T-helper 2 cell (primary cell): Measurements from ENCODE around the gene C16orf86.
"Not testable (repeated sequence)": the region's sequence is repeated elsewhere in the genome, so short reads cannot be mapped to it uniquely, and the experiment has no call there.

Experiments used
- DNase-seq, 5 experiments: peaks; one replicate each; pipeline versions ENCODE4 v3.0.0 to v3.0.0-alpha.2; 2012 to 2022

C16orf86 gene

GRCh38 chr16:67667817-67668494, 1.3 kb downstream of the C16orf86 start:
- peak; percentile 47 to 92 (median 66) for DNase-seq

DNA sequence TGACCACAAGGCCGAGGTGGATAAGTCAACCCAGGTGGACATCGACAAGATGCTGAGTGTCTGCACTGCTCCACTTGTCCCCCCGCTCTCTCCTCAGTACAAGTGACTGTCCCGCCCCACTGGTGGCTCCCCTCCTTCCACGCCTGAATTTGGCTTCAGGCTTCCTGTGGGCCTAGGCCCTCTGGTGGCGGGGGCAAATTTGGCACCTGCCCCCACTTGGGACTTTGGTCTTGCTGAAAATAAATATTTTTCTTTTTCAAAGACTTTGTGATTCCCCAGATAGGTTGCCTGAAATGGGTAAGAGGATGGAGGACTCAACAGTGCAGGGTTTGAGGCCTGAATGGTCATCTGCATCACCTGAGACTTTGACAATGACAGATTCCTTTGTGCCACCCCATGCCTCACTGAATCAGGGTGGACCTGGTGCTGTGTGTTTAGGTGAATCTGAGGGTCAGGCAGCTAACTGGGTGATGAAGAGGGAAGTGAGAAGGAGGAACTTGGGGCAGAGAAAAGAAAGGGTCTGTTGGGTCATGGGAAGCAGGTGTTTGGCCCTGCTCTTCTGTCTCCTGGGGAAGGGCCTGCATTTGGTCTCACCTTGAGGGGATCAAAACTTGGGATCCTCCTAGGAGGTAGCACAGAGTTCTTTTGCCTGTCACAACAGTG, 2.0 kb downstream of the C16orf86 start:
- peak in 1 of 5 experiments; percentile 41 for DNase-seq

DNA sequence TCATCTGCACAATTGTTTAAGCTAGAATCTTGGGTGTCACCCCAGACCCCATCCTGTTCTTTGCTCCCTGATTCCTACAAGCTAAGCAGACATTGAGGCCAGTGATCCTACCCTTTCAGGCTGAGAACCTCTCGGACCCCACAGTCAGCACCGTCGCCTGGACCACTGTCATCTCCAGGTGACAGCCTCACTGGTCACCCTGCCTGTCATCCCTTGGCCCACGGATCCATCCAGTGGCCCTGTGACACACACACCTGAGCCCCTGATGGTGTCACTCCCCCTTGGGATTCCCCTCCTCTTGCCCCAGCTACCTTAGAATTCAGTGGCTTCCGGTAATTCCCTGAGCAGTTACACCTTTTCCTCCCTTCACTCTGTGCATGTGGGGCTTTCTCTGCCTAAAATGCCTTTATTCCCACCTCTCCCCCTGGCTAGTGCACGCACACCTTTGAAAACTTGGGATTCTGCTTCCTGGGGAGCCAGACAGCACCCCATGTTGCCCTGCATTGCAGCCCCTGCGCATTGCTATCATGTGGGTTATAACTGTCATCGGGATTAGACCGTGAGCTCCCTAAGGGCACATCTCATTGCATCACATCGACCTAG, 3.0 kb downstream of the C16orf86 start:
- DNase-seq = no peak

GRCh38 chr16:67672306-67672705, 5.7 kb downstream of the C16orf86 start:
- DNase-seq = no peak

DNA sequence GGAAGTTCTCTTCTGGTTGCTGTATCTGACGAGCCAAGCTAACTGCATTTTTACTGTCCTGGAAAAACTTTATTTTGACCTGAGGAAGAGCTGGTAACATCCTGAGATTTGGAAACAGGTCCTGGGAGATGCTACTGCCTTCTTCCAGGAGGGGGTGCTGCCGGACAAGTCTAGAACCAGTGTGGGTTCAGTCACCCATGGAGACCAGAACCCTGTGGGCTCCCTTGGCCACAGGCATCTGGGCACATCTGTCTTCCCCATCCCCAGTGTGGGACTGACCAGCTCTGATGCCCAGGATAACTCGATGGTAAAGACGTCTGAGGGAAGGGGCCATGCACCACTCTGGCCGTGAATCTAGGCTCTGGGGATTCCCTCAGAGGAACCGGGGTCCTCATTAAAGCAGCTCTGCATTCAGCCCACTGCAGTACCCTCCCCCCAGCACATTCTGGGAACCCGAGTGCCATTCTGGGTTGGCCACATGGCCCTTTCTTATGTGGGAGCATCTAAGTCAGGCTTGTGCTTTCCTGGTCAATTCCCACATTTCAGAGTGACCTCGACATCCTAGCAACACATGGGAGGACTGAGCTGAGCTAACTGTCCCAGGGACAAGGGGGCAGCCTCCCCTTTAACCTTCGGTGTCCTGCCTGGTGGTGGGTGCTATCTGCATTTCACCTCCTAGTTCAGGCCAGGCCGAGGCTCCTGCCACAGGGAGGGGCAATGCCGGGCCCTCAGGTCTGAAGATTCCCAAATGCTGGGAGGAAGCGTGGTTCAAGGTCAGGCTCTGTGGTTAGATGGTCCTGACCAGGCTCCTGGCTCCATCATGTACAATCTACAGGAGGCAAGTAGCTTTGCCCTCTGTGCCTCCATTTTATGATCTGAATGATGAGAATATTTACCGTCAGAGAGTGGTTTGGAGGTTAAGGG, 6.4 kb downstream of the C16orf86 start:
- peak in 2 of 5 experiments; percentile 34 to 51 for DNase-seq

DNA sequence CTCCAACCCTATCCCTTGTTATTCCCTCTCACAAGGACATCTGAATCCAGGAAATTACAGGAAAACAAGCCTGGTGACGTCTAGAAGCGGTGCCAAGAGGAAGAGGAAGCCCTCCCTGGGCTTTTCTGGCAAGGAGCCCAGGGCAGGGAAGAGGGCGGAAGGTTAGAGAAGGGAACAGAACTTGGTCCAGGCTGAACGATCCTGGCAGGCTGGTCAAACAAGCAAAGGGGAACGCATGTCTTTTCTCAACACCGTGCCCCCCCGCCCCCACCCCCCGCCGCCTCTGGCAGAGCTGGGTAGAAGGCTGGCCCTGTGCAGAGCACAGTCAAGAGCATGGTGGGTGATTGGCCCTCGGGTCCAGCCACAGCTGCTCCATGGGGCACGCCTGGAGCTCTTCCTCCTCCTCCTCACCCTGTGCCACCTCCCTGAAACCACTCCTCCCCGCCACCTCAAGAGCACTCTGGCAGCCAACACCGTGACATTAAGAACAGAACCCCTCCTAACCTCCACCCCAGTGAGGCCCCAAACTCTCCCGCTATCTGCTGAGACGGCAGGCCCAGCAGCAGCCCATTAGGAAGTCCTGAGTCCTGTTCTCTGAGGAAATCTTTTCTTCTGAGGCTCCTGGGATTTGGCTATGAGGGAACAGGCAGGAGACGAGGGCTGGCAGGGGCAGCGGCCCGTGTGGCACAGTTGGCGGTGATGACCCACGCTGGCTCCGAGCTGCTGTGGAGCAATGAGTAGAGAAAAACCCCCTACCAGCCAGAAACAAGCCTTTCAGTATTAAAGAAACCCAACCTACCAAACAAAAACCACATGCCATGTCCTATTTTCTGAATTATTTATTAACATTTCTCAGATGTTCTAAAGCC, 7.3 kb downstream of the C16orf86 start:
- no peak for DNase-seq

DNA sequence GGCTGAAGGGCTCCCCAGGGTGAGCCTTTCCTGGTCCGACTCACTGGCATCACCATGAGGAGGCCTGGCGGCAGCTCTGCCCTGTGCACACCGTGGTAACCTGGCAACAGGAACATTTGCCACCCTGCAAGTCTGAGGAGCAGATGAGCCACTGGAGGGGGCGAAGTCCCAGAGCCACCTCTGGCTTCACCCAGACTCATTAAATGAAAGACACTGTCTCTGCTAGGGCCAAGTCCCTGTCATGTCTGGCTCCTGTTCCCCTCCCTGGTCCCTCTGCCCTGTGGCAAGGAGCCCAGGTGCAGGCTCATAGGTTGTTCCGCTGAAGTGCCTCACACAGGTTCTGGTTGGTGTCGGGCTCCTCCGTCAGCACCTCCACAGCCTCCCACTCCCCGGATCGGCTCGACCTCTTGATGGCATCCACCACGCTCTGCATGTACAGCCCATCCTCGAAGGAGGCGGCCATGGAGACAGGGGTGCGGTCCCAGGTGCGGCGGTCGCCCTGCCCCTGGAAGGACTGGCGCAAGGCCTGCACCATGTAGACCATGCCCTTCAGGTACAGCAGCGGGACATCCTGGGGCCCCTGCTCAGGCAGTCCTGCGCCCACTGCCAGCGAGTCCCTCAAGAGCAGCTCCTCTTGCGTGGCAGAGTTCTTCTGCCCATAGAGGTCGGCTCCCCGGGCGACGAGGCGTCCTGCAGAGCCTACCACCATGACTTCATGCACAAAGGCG, 8.4 kb downstream of the C16orf86 start:
- DNase-seq = no peak

DNA sequence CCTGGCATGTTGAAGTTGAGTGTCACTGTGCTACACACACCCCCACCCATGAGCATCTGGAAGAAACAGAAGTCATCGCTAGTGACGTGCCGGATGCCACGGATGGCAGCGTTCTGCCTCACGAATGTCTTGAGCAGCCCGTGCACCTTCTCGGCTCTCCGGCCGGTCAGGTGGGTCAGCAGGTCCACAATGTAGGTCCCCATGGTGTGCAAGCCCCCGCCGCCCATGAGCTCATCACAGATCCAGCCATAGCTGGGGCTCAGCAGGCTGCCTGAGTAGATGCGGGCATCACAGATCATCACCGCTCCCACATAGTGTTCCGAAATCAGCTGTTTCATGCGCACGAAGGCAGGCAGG, 8.9 kb downstream of the C16orf86 start:
- no peak for DNase-seq

GRCh38 chr16:67675999-67676398, 9.4 kb downstream of the C16orf86 start:
- DNase-seq = no peak

- DNase-seq = no peak
Observed at GRCh38 chr16:67676516-67676915, 9.9 kb downstream of the C16orf86 start.

- no peak for DNase-seq
Observed at GRCh38 chr16:67676939-67677338, 10.3 kb downstream of the C16orf86 start.

- no peak for DNase-seq
Observed at GRCh38 chr16:67677712-67678111, 11.1 kb downstream of the C16orf86 start.

- no peak for DNase-seq
Observed at GRCh38 chr16:67678354-67679023, 11.9 kb downstream of the C16orf86 start.

DNA sequence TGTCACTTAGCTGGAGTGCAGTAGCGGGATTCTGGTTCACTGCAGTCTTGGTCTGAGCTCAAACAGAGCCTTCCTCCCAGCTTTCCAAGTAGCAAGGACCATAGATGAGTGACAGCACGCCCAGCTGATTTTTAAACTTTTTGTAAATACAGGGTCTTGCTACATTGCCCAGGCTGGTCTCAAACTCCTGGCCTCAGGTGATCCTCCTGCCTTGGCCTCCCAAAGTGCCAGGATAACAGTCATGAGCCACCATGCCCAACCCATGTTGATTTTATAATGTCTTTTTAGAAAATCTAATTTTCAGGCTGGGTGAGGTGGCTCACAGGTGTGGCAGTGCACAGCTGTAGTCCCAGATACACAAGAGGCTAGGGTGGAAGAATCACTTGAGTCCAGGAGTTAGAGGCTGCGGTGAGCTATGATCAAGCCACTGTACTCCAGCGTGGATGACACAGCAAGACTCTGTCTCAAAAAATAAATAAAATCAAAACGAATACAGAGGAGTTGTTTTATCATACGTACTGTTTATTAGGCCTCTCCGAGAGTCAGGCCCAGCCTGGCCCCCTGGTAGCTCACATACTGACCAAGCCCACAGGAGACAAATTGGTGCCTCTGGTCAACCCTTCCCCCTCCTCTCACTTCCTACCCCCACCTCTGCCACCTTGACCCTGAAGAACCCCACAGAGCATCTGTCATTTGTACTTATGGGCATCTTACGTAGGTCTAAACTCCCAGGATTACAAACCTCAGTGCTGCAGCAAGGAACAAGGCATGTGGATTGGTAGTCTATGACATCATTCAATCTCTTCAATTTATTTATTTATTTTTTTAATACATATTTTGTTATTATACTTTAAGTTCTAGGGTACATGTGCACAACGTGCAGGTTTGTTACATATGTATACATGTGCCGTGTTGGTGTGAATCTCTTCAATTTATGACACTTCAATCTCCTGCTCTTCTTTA, 13.6 kb downstream of the C16orf86 start:
- no peak for DNase-seq

DNA sequence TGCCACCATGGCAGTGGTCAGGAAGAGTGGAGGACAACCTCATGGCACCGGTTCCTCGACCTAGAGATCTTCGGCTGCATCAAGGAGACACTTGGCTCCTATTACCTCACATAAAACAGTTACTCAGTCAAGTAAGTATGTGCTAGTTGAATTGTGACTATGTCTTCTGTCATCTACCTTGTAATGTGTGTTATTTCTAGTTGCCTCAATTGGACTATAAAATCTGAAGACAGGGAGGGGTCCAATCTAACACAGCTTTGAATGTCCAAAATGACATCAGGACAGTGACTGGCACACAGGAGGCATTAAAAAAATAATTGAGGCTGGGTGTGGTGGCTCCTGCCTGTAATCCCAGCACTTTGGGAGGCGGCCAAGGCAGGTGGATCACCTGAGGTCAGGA, 17.2 kb downstream of the C16orf86 start:
- no peak for DNase-seq

- no peak for DNase-seq
Observed at GRCh38 chr16:67685388-67686112, 18.9 kb downstream of the C16orf86 start.

GRCh38 chr16:67693517-67694285, 27.1 kb downstream of the C16orf86 start:
- not testable (repeated sequence) for DNase-seq

DNA sequence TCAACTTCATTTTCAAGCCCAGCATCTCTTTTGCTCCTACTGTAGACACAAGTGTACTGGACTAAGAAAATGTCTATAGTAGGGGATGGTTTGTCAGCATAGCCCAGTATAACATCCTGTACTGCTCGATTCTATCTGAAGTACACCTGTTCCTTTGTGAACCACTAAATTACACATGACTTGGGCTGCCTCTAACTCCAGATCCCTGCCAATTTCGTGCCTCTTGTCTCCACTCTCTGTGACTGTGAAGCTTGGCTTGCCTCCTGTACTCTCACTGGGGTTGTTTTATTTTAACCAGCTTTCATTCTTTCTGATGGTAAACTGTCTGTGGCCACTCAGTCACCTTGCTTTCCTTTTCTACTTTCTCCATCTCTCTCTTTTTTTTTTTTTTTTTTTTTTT, 28.0 kb downstream of the C16orf86 start:
- DNase-seq = no peak
